B cell (primary cell): Measurements from ENCODE around the gene RNF223.

Experiments used
- CTCF ChIP-seq: fragments of 200-600 bp; IDR thresholded peaks from one replicate; pipeline ENCODE4 v1.8.0; 2022; ENCODE audit warnings: antibody characterized with exemption, mild to moderate bottlenecking
- EZH2 ChIP-seq: IDR thresholded peaks from 2 replicates; pipeline ENCODE4 v1.6.1; 2012; ENCODE audit warnings: borderline replicate concordance, low read depth, mild to moderate bottlenecking, moderate library complexity, low read length; ENCODE audit not compliant: insufficient read depth, poor library complexity, severe bottlenecking

- no peak for TF ChIP-seq CTCF
- TF ChIP-seq EZH2, result no peak
Observed at GRCh38 chr1:1121611-1122077, 47.5 kb upstream of the RNF223 start.
